Memory B cell (primary cell): ENCODE measurements around the gene PLCB4.

ENCODE experiments used
- ATAC-seq: fragments of 150-1000 bp; cut with Tn5 transposase; 2 replicates; pipeline ENCODE4 v1.10.0; 2021; ENCODE audit warnings: low read depth, mild to moderate bottlenecking, moderate library complexity
- DNase-seq, 2 donors: peaks; one replicate each; pipeline ENCODE4 v3.0.0; 2022; ENCODE audit warnings: low spot score in 2 of 2
- H3K27ac Mint-ChIP-seq: one replicate; pipeline ENCODE4 v1.8.0; 2022; ENCODE audit warnings: mild to moderate bottlenecking, moderate library complexity, mixed read lengths
- H3K27me3 Mint-ChIP-seq: one replicate; pipeline ENCODE4 v1.8.0; 2022; ENCODE audit warnings: mixed read lengths
- H3K36me3 Mint-ChIP-seq: one replicate; pipeline ENCODE4 v1.8.0; 2022; ENCODE audit warnings: mild to moderate bottlenecking, mixed read lengths
- H3K4me1 Mint-ChIP-seq: one replicate; pipeline ENCODE4 v1.8.0; 2022; ENCODE audit warnings: mixed read lengths
- H3K4me3 Mint-ChIP-seq: one replicate; pipeline ENCODE4 v1.8.0; 2022; ENCODE audit warnings: mild to moderate bottlenecking, moderate library complexity, mixed read lengths
- H3K9me3 Mint-ChIP-seq: one replicate; pipeline ENCODE4 v1.8.0; 2022; ENCODE audit warnings: mixed read lengths

The PLCB4 gene

GRCh38 chr20:9323622-9324021 lies 254.7 kb downstream of the PLCB4 start:
- Mint-ChIP-seq H3K27me3 (no peaks in the 10 kb centered on the region), H3K4me3 (no peak overlapping the region), H3K36me3 (no peaks in the 10 kb centered on the region), H3K9me3 (no peaks in the 10 kb centered on the region), H3K27ac (no peak overlapping the region), H3K4me1 (no peaks in the 10 kb centered on the region)
- ATAC-seq, result no peak
- DNase-seq, result no peak

- no peaks in the 10 kb centered on the region for H3K9me3 Mint-ChIP-seq
- H3K36me3 Mint-ChIP-seq, result no peaks in the 10 kb centered on the region
- no peak for ATAC-seq
- DNase-seq, result no peak
- no peak overlapping the region for H3K4me3 Mint-ChIP-seq
- H3K27ac Mint-ChIP-seq, result no peak overlapping the region
- no peaks in the 10 kb centered on the region for H3K27me3 Mint-ChIP-seq
- H3K4me1 Mint-ChIP-seq, result no peaks in the 10 kb centered on the region
These were observed 260.6 kb downstream of the PLCB4 start for GRCh38 chr20:9329355-9330101.

GRCh38 chr20:9330151-9330550 lies 261.3 kb downstream of the PLCB4 start:
- DNase-seq (no peak), ATAC-seq (no peak)
- Mint-ChIP-seq H3K27ac (no peak overlapping the region), H3K4me1 (no peaks in the 10 kb centered on the region), H3K36me3 (no peaks in the 10 kb centered on the region), H3K9me3 (no peaks in the 10 kb centered on the region), H3K27me3 (no peaks in the 10 kb centered on the region), H3K4me3 (no peak overlapping the region)

GRCh38 chr20:9331707-9332435 lies 263.0 kb downstream of the PLCB4 start:
- Mint-ChIP-seq H3K27ac (no peak overlapping the region), H3K27me3 (no peaks in the 10 kb centered on the region), H3K9me3 (no peaks in the 10 kb centered on the region), H3K4me3 (no peak overlapping the region), H3K4me1 (no peaks in the 10 kb centered on the region), H3K36me3 (no peaks in the 10 kb centered on the region)
- ATAC-seq (no peak), DNase-seq (no peak)

GRCh38 chr20:9332791-9333479 lies 264.0 kb downstream of the PLCB4 start:
- no peak overlapping the region for H3K4me3 Mint-ChIP-seq
- no peak overlapping the region for H3K27ac Mint-ChIP-seq
- DNase-seq (no peak), ATAC-seq (no peak)
- H3K36me3 Mint-ChIP-seq, result no peaks in the 10 kb centered on the region
- H3K9me3 Mint-ChIP-seq, result no peaks in the 10 kb centered on the region
- no peaks in the 10 kb centered on the region for H3K4me1 Mint-ChIP-seq
- H3K27me3 Mint-ChIP-seq, result no peaks in the 10 kb centered on the region

- H3K27me3 Mint-ChIP-seq, result no peaks in the 10 kb centered on the region
- H3K4me3 Mint-ChIP-seq, result no peak overlapping the region
- no peaks in the 10 kb centered on the region for H3K9me3 Mint-ChIP-seq
- no peaks in the 10 kb centered on the region for H3K4me1 Mint-ChIP-seq
- H3K27ac Mint-ChIP-seq, result no peak overlapping the region
- no peak for ATAC-seq
- DNase-seq, result no peak
- H3K36me3 Mint-ChIP-seq, result no peaks in the 10 kb centered on the region
These were observed 266.0 kb downstream of the PLCB4 start for GRCh38 chr20:9334866-9335265.

GRCh38 chr20:9338101-9338500 lies 269.2 kb downstream of the PLCB4 start:
- Mint-ChIP-seq H3K27ac (no peak overlapping the region), H3K4me3 (no peak overlapping the region), H3K4me1 (no peaks in the 10 kb centered on the region), H3K9me3 (no peaks in the 10 kb centered on the region), H3K36me3 (no peaks in the 10 kb centered on the region), H3K27me3 (no peaks in the 10 kb centered on the region)
- ATAC-seq (no peak), DNase-seq (no peak)

- Mint-ChIP-seq H3K36me3 (no peaks in the 10 kb centered on the region), H3K27ac (no peak overlapping the region), H3K4me1 (no peaks in the 10 kb centered on the region), H3K4me3 (no peak overlapping the region), H3K27me3 (peaks cover 2% of the 10 kb centered on the region), H3K9me3 (no peaks in the 10 kb centered on the region)
- DNase-seq, result no peak
- no peak for ATAC-seq
These were observed 270.8 kb downstream of the PLCB4 start for GRCh38 chr20:9339708-9340107.

GRCh38 chr20:9342651-9343050 lies 273.8 kb downstream of the PLCB4 start:
- Mint-ChIP-seq H3K4me3 (no peak overlapping the region), H3K9me3 (no peaks in the 10 kb centered on the region), H3K27ac (no peak overlapping the region), H3K36me3 (no peaks in the 10 kb centered on the region), H3K27me3 (peaks cover 2% of the 10 kb centered on the region), H3K4me1 (no peaks in the 10 kb centered on the region)
- DNase-seq (no peak), ATAC-seq (no peak)

GRCh38 chr20:9344083-9344920 lies 275.4 kb downstream of the PLCB4 start:
- Mint-ChIP-seq H3K9me3 (no peaks in the 10 kb centered on the region), H3K27ac (no peak overlapping the region), H3K27me3 (peaks cover 2% of the 10 kb centered on the region), H3K4me3 (no peak overlapping the region), H3K36me3 (no peaks in the 10 kb centered on the region), H3K4me1 (no peaks in the 10 kb centered on the region)
- DNase-seq (no peak), ATAC-seq (no peak)

GRCh38 chr20:9348316-9348715 lies 279.4 kb downstream of the PLCB4 start:
- DNase-seq (no peak), ATAC-seq (no peak)
- H3K36me3 Mint-ChIP-seq, result no peaks in the 10 kb centered on the region
- no peak overlapping the region for H3K27ac Mint-ChIP-seq
- peaks cover 2% of the 10 kb centered on the region for H3K27me3 Mint-ChIP-seq
- no peaks in the 10 kb centered on the region for H3K9me3 Mint-ChIP-seq
- H3K4me1 Mint-ChIP-seq, result no peaks in the 10 kb centered on the region
- no peak overlapping the region for H3K4me3 Mint-ChIP-seq

GRCh38 chr20:9348747-9349146 lies 279.9 kb downstream of the PLCB4 start:
- H3K27ac Mint-ChIP-seq, result no peak overlapping the region
- no peak overlapping the region for H3K4me3 Mint-ChIP-seq
- peaks cover 2% of the 10 kb centered on the region for H3K27me3 Mint-ChIP-seq
- ATAC-seq (no peak), DNase-seq (no peak)
- no peaks in the 10 kb centered on the region for H3K9me3 Mint-ChIP-seq
- H3K4me1 Mint-ChIP-seq, result no peaks in the 10 kb centered on the region
- no peaks in the 10 kb centered on the region for H3K36me3 Mint-ChIP-seq

GRCh38 chr20:9349249-9349648 lies 280.4 kb downstream of the PLCB4 start:
- no peaks in the 10 kb centered on the region for H3K36me3 Mint-ChIP-seq
- H3K4me3 Mint-ChIP-seq, result no peak overlapping the region
- H3K9me3 Mint-ChIP-seq, result no peaks in the 10 kb centered on the region
- DNase-seq, result no peak
- no peaks in the 10 kb centered on the region for H3K4me1 Mint-ChIP-seq
- no peak overlapping the region for H3K27ac Mint-ChIP-seq
- no peak for ATAC-seq
- no peaks in the 10 kb centered on the region for H3K27me3 Mint-ChIP-seq

- no peak for ATAC-seq
- Mint-ChIP-seq H3K4me1 (no peaks in the 10 kb centered on the region), H3K4me3 (no peak overlapping the region), H3K27me3 (no peaks in the 10 kb centered on the region), H3K27ac (no peak overlapping the region), H3K9me3 (no peaks in the 10 kb centered on the region), H3K36me3 (no peaks in the 10 kb centered on the region)
- DNase-seq, result no peak
These were observed 283.9 kb downstream of the PLCB4 start for GRCh38 chr20:9352739-9353138.
